Gastrocnemius medialis (tissue), 4 donors: Measurements from ENCODE around the gene AGGF1.

ENCODE experiments used
- CTCF ChIP-seq, 5 experiments: fragments of 450-650 bp in 3 of 5; fragments of 200-600 bp in 2 of 5; sonication (generic) in 2 of 5; IDR thresholded peaks in 4 of 5; conservative IDR thresholded peaks in 1 of 5; 1 replicate in 4 of 5; 2 replicates in 1 of 5; pipeline ENCODE4 v1.5.1; 2016 to 2019; ENCODE audit warnings: antibody characterized with exemption in 5 of 5, mild to moderate bottlenecking in 3 of 5, moderate library complexity in 3 of 5
- POLR2A ChIP-seq, 2 donors: fragments of 450-650 bp; IDR thresholded peaks; one replicate each; pipeline ENCODE4 v1.6.1; 2017; ENCODE audit warnings: antibody characterized with exemption in 2 of 2, mild to moderate bottlenecking in 2 of 2, moderate library complexity in 2 of 2

GRCh38 chr5:77104813-77105212 is 74.6 kb downstream of the AGGF1 start:
- TF ChIP-seq CTCF (IDR thresholded peaks at IDR 0.05 in 4 of 5, conservative IDR thresholded peaks at IDR 0.05 in 1 of 5) (no peak), POLR2A (IDR thresholded peaks at IDR 0.05) (no peak)
